ENCODE measurements around the gene HECTD2.

GRCh38 chr10:91513598-91514424, 103.7 kb downstream of the HECTD2 start:
- TF ChIP-seq CTCF (IDR thresholded peaks at IDR 0.05; ENCODE audit: insufficient read depth, low read length) = no peak
- TF ChIP-seq POLR2AphosphoS5 (IDR thresholded peaks at IDR 0.05; ENCODE audit: low read depth) = no peak
- TF ChIP-seq REST (IDR thresholded peaks at IDR 0.05; ENCODE audit: insufficient replicate concordance, low read depth) = no peak
- TF ChIP-seq GABPA (IDR thresholded peaks at IDR 0.05; ENCODE audit: low read depth) = no peak

All from HL-60 (cell line).